GM12801 (cell line): Measurements from ENCODE around the gene TSC22D2.

Experiments
- CTCF ChIP-seq: IDR thresholded peaks from one replicate; pipeline ENCODE4 v1.5.1; 2011; ENCODE audit warnings: control low read depth; ENCODE audit not compliant: insufficient read length; ENCODE audit errors: extremely low read depth

The TSC22D2 gene

DNA sequence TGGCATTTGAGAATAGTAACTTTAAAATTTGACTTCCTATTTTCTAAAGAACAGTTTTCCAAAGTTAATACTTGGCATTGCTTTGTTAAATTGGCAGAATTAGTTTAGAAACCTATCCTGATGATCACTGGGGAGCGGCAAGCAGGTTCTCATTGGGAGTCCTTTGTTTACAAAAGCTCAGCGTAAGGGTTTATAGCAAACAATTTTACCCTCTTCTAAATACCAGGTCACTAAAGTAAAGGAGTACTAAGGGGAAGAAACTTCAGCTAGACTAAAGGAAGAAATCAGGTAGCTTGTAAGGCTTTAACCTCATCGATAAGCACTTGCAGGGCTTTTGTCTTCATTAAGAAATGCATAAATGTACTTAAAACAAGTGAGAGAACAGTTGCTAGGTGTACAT lies 18.2 kb downstream of the TSC22D2 start:
- TF ChIP-seq CTCF: no peak

DNA sequence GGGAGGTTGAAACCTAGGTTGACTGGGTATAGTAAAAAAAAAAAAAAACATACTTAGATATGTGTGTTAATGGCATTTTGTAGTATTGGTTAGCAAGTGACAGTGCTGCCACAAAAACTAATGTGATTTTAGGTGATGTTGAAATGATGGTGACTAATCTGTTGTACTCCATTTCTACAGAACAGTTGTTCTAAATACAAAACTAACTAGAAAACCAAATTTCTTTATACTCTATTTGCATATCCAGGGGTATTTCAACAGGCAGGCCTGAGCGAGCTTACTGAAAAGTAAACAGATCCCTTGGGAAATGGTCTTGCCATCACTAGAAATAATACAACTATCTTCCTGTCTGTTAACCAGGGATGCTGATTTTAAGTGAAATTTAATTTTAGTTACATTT lies 20.5 kb downstream of the TSC22D2 start:
- TF ChIP-seq CTCF: no peak

DNA sequence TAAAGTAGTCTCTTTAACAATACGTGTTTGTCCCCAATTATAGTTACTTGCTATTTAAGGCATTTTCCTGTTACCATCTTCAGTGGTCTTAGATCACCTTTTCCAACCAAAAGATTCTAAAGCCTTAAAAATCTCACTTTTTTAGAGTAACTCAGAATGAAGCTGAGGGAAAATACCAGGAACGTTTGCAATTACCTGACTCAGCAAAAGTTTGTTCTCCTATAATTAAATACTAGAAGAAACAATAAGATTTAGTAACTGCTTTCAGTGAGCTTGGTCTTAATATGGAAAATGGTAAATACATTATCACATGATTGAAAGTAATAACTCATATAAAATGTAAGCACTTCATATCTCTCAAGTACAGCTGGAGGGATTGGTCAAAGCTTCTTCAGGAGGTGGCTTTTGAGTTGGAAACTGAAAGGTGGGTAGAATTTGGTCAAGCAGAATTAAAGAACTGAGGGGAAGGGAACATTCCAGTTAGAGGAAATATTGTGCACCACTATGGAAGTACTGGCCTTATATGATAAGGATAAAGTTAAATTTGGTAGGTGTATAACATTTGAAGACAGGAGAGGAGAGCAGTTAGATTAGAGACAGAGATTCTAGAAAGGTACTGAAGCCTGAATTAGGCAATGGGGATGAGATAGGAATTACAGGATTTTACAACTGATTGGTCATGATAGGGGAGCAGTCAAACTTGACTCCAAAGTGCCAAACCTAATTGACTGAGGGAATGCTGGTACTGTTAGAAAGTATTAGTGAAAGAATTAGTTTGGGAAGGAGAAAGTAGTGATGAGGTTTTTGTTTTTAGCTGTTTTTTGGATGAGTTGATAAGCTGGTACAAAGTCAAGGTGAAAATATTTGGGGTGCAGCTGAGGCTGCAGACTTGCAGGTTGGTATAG lies 21.9 kb downstream of the TSC22D2 start:
- no peak for TF ChIP-seq CTCF

DNA sequence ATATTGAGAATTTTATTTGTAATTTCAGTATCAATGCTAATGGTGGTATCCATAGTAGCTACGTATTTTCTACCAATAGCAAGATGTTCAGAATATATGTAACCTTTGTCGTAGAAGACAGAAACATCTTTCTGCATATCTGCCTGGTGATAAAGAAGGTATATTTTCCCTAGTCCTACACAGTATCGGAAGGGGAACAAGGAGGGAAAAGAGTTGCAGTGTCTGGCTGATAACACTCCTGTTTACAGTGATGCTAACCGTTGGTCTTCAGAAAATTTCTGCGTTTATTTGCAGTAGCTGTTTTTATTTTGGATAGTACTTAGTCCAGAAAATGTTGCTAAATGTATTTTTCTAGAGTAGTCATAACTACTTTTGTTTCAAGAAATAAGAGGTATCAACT lies 25.2 kb downstream of the TSC22D2 start:
- no peak for TF ChIP-seq CTCF

GRCh38 chr3:150434234-150434633 lies 26.1 kb downstream of the TSC22D2 start:
- no peak for TF ChIP-seq CTCF

GRCh38 chr3:150436161-150436560 lies 28.1 kb downstream of the TSC22D2 start:
- no peak for TF ChIP-seq CTCF

GRCh38 chr3:150439657-150440056 lies 31.6 kb downstream of the TSC22D2 start:
- no peak for TF ChIP-seq CTCF
